ENCODE data around the gene RFC4. TPM values are rescaled to one million over a fixed set of nuclear protein-coding genes. Genes with fewer than 3 reads are reported as not detected.

Gene RFC4
- total RNA-seq, 6 experiments from 2014 or later, result 4.6 to 17.4 (median 5.6) TPM

DNA sequence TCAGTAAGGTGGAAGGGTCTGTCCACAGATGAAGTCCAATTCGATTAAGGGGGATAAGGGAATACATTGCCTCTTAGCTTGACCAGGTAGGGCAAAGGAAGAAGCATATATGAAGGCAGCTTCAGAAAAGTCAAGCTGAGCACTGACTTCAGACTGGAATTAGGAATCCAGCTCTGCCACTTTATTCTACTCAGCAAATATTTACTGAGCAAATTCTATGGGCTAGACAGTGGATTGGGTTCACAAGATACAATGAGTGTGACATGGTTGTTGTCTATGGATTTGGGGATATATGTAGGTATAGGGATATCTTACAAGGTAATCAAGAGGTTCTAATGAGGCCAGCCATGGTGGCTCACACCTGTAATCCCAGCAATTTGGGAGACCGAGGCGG is 36.8 kb upstream of the RFC4 start:
- intact Hi-C loops (cut with DNase I), result no loop called here
- no peaks in the 10 kb centered on the region for H3K9me3 ChIP-seq

DNA sequence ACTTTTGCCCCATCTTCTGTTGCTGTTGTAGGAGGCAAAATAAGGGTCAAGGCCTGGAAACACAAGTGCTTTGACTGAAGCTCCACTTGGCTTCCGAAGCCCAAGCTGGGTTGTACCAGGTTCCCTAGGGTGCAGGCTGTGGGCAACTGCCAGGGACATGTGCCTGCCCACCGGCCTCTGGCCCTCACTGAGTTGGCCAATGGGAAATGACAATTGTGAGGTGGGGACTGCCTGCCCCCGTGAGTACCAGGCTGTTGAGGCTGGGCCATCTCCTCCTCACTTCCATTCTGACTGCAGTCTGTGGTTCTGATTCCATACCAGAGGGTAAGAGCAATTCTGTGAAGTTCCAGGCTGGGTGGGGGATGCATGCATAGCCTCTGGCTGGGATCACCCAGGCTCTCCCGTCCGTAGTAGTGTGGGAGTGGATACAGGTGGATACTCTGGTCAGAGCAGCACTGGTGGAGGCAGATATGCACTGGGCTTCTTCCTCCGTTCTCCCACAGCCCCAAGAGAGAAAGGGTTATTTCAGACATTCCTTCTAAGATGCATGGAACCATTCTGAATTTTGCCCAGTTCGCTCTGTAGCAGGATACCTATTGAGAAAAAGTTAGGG is 36.2 kb upstream of the RFC4 start, which contains the start of gene ADIPOQ:
Gene ADIPOQ (plus strand): TSS at position 285 of the 613 bp plus-strand sequence. CDS start 10,349 bp downstream, outside the sequence.
- Histone ChIP-seq H3K4me3 (no peak within 1 kb of the TSS), H3K36me3 (no peaks in the 10 kb centered on the region), H3K27me3 (no peaks in the 10 kb centered on the region), H3K27ac (no peak within 1 kb of the TSS), H3K9me3 (no peaks in the 10 kb centered on the region), H3K4me1 (no peaks in the 10 kb centered on the region)
- ATAC-seq (peak in 1 of 4 donors; percentile 26), DNase-seq (no peak)
- 72% methylated on average over 3 of the region's 7 CpGs for WGBS (ENCODE audit: insufficient coverage, low coverage, low lambda C conversion rate, missing lambda C conversion rate)
- no peak for TF ChIP-seq POLR2A (IDR thresholded peaks at IDR 0.05)
- TF ChIP-seq, protein P1, sequence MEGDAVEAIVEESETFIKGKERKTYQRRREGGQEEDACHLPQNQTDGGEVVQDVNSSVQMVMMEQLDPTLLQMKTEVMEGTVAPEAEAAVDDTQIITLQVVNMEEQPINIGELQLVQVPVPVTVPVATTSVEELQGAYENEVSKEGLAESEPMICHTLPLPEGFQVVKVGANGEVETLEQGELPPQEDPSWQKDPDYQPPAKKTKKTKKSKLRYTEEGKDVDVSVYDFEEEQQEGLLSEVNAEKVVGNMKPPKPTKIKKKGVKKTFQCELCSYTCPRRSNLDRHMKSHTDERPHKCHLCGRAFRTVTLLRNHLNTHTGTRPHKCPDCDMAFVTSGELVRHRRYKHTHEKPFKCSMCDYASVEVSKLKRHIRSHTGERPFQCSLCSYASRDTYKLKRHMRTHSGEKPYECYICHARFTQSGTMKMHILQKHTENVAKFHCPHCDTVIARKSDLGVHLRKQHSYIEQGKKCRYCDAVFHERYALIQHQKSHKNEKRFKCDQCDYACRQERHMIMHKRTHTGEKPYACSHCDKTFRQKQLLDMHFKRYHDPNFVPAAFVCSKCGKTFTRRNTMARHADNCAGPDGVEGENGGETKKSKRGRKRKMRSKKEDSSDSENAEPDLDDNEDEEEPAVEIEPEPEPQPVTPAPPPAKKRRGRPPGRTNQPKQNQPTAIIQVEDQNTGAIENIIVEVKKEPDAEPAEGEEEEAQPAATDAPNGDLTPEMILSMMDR (IDR thresholded peaks at IDR 0.05), result no peak
- intact Hi-C loops (cut with DNase I), result no loop called here

More for the DNA sequence above, 36.8 kb upstream of the RFC4 start:
- no peak for ATAC-seq
- WGBS (ENCODE audit: insufficient coverage, low coverage, low lambda C conversion rate, missing lambda C conversion rate), result 93% methylated on average over 3 of the region's 3 CpGs
- no peaks in the 10 kb centered on the region for H3K27me3 ChIP-seq
- H3K36me3 ChIP-seq, result no peaks in the 10 kb centered on the region
- DNase-seq, result no peak
- no peaks in the 10 kb centered on the region for H3K4me1 ChIP-seq
- H3K4me3 ChIP-seq, result no peak overlapping the region
- no peak overlapping the region for H3K27ac ChIP-seq
- TF ChIP-seq, protein P1 (IDR thresholded peaks at IDR 0.05), result no peak
- no peak for TF ChIP-seq POLR2A (IDR thresholded peaks at IDR 0.05)

- DNase-seq (no peak), ATAC-seq (no peak)
- TF ChIP-seq POLR2A (IDR thresholded peaks at IDR 0.05), result no peak
- TF ChIP-seq, protein P1 (IDR thresholded peaks at IDR 0.05), result no peak
- no peaks in the 10 kb centered on the region for H3K27me3 ChIP-seq
- no peaks in the 10 kb centered on the region for H3K4me1 ChIP-seq
- intact Hi-C loops (cut with DNase I), result no loop called here
- no peaks in the 10 kb centered on the region for H3K36me3 ChIP-seq
- H3K9me3 ChIP-seq, result no peaks in the 10 kb centered on the region
- no peak overlapping the region for H3K4me3 ChIP-seq
- H3K27ac ChIP-seq, result no peak overlapping the region
- 80% methylated on average over 4 of the region's 4 CpGs for WGBS (ENCODE audit: insufficient coverage, low coverage, low lambda C conversion rate, missing lambda C conversion rate)
These were observed 35.3 kb upstream of the RFC4 start for GRCh38 chr3:186841620-186842019.

GRCh38 chr3:186839874-186840641 is 33.8 kb upstream of the RFC4 start:
- no peaks in the 10 kb centered on the region for H3K4me1 ChIP-seq
- no peak for DNase-seq
- no peaks in the 10 kb centered on the region for H3K36me3 ChIP-seq
- ATAC-seq, result peak in 1 of 4 donors; percentile 26
- intact Hi-C loops (cut with DNase I), result no loop called here
- TF ChIP-seq POLR2A (IDR thresholded peaks at IDR 0.05), result no peak
- TF ChIP-seq, protein P1 (IDR thresholded peaks at IDR 0.05), result no peak
- no peak overlapping the region for H3K27ac ChIP-seq
- H3K9me3 ChIP-seq, result no peaks in the 10 kb centered on the region
- WGBS (ENCODE audit: insufficient coverage, low coverage, low lambda C conversion rate, missing lambda C conversion rate), result 73% methylated on average over 13 of the region's 17 CpGs
- H3K27me3 ChIP-seq, result no peaks in the 10 kb centered on the region
- H3K4me3 ChIP-seq, result no peak overlapping the region
